HG02610 (cell line): ENCODE measurements around the gene ELOB.
"Not testable (repeated sequence)": the region's sequence is repeated elsewhere in the genome, so short reads cannot be mapped to it uniquely, and the experiment has no call there.

ENCODE experiments used
- ATAC-seq: cut with Tn5 transposase; IDR thresholded peaks from one replicate; pipeline ENCODE4 v1.9.1; 2021; ENCODE audit warnings: mild to moderate bottlenecking, moderate library complexity; ENCODE audit not compliant: unreplicated experiment

Gene ELOB

GRCh38 chr16:2724816-2725348 is 52.2 kb downstream of the ELOB start:
- ATAC-seq, result no peak

- no peak for ATAC-seq
These were observed 52.9 kb downstream of the ELOB start for GRCh38 chr16:2724088-2724676.

- not testable (repeated sequence) for ATAC-seq
These were observed 55.4 kb downstream of the ELOB start for GRCh38 chr16:2721634-2722173.
